ENCODE data around the gene RAB36. TPM values are rescaled to one million over a fixed set of nuclear protein-coding genes. Genes with fewer than 3 reads are reported as not detected.

RAB36 gene
- total RNA-seq, 1 donor from 2014 or later, result 2.2 TPM

DNA sequence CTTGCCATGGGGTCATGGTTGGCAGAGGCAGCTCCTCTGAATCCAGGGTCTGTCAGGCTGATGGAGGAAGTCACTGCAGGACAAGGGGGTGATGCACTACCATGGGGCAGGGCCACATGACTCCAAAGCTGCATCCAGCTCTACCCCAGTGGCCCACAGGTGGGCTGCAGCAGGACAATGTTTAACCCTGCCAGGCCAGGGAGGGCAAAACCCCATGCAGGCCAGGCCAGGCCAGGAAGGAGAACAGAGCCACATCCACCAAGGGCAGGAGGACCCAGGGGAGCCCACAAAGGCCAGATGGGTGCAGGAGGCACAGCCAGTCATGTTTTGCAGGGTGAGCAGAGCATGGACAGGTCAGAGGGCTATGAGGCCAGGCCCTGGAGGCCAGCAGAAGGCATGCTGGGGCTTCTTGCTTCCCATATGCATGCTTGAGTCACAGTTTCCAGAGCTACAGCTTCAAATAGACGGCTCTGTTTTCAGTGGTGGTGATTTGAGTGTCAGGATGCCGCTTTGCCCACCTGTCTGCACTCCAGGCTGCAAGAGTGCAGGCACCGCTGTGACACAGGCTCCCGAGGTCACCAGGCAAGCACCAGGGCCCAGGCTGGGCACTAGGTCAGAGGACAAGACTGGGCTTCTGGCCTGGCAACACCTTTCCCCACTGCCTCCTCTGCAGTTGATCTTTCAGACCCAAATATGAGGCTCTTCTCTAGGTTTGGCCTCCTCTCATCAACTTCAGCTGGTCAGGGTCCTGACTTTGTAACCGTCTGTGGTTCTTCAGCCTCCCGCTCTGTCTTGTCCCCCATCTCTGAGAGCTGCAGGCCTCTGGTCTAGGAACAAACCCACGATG, 26.4 kb upstream of the RAB36 start:
- TF ChIP-seq, protein P1, sequence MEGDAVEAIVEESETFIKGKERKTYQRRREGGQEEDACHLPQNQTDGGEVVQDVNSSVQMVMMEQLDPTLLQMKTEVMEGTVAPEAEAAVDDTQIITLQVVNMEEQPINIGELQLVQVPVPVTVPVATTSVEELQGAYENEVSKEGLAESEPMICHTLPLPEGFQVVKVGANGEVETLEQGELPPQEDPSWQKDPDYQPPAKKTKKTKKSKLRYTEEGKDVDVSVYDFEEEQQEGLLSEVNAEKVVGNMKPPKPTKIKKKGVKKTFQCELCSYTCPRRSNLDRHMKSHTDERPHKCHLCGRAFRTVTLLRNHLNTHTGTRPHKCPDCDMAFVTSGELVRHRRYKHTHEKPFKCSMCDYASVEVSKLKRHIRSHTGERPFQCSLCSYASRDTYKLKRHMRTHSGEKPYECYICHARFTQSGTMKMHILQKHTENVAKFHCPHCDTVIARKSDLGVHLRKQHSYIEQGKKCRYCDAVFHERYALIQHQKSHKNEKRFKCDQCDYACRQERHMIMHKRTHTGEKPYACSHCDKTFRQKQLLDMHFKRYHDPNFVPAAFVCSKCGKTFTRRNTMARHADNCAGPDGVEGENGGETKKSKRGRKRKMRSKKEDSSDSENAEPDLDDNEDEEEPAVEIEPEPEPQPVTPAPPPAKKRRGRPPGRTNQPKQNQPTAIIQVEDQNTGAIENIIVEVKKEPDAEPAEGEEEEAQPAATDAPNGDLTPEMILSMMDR (IDR thresholded peaks at IDR 0.05; ENCODE audit: unreplicated experiment), result no peak
- Mint-ChIP-seq H3K4me1 (ENCODE audit: unreplicated experiment) (peaks cover 13% of the 10 kb centered on the region), H3K9me3 (ENCODE audit: unreplicated experiment) (no peaks in the 10 kb centered on the region), H3K27ac (ENCODE audit: unreplicated experiment) (peak overlapping the region; percentile 70), H3K36me3 (ENCODE audit: low read depth, unreplicated experiment) (no peaks in the 10 kb centered on the region), H3K4me3 (ENCODE audit: unreplicated experiment) (no peak overlapping the region), H3K27me3 (ENCODE audit: unreplicated experiment) (peaks cover 8% of the 10 kb centered on the region)
- no peak for DNase-seq (ENCODE audit: low spot score)

DNA sequence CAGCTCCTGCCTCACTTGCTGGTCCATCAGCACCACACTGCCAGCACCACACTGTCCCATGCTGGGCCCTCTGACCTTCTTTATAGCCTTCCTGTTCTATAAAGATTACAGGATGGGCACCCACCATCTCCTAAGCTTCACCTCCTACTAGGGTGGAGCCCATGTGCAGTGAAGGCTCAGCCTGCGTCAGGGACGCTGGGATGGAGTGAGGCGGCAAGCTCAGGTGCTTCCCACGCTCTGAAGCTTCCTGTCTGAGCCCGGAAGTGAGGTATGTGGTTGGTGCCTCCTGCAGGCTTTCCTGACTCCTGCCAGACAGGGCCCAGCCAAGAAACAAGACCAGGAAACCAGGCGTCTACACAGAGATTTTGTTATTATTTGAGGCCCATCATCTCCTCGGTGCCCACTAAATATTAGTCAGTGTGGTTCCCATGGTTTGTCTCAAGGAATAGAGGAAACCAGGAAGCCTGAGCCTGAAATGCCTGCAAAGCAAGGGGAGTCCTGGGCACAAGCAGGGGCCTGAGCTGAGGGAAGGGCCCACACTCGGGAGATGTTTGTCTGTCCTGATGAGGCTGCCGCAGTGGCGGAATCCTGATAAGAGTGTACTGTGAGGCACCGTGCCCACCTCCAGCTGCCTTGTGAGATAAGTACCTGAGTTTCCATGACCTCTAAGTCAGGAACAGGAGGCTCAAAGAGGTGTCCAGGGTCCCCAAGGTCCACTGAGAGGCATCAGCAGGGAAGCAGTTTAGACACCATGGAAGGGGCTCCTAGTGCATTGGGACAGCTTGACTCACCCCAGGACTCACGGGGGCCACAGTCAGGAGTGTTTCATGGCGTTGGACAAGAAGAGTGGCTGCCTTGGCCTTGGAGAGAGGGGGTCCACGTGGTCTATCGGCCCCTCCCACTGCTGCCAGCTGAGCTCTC, 25.5 kb upstream of the RAB36 start:
- no peak for DNase-seq (ENCODE audit: low spot score)
- Mint-ChIP-seq H3K36me3 (ENCODE audit: low read depth, unreplicated experiment) (no peaks in the 10 kb centered on the region), H3K9me3 (ENCODE audit: unreplicated experiment) (no peaks in the 10 kb centered on the region), H3K27me3 (ENCODE audit: unreplicated experiment) (peaks cover 8% of the 10 kb centered on the region), H3K4me3 (ENCODE audit: unreplicated experiment) (no peak overlapping the region), H3K4me1 (ENCODE audit: unreplicated experiment) (peaks cover 10% of the 10 kb centered on the region), H3K27ac (ENCODE audit: unreplicated experiment) (peak overlapping the region; percentile 70)
- TF ChIP-seq, protein P1 (IDR thresholded peaks at IDR 0.05; ENCODE audit: unreplicated experiment), result no peak

DNA sequence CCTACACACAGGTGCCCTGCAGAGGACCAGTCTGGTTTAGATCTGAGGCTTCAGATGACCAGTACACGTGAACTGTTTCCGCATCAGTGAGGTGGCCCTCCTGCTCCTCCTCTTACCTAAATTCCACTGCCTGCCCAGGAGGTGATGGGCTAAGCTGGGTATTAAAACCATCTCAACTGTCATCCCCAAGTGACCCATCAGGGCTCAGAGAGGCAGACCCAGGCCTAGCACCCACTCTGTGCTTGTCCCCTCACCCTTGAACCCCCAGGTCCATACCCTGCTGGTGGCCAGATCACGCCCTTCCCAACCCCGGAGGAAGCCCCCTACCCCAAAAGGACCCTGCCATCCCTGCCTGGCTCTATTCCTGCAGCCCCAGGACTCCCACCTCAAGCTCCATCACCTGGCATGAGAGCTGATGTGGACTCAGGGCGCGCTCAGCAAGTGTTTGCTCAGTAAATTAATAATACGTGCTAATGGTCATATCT, 24.8 kb upstream of the RAB36 start:
- Mint-ChIP-seq H3K4me3 (ENCODE audit: unreplicated experiment) (no peak overlapping the region), H3K9me3 (ENCODE audit: unreplicated experiment) (no peaks in the 10 kb centered on the region), H3K27ac (ENCODE audit: unreplicated experiment) (no peak overlapping the region), H3K27me3 (ENCODE audit: unreplicated experiment) (peaks cover 8% of the 10 kb centered on the region), H3K36me3 (ENCODE audit: low read depth, unreplicated experiment) (no peaks in the 10 kb centered on the region), H3K4me1 (ENCODE audit: unreplicated experiment) (peaks cover 10% of the 10 kb centered on the region)
- TF ChIP-seq, protein P1 (IDR thresholded peaks at IDR 0.05; ENCODE audit: unreplicated experiment), result no peak
- DNase-seq (ENCODE audit: low spot score), result no peak

DNA sequence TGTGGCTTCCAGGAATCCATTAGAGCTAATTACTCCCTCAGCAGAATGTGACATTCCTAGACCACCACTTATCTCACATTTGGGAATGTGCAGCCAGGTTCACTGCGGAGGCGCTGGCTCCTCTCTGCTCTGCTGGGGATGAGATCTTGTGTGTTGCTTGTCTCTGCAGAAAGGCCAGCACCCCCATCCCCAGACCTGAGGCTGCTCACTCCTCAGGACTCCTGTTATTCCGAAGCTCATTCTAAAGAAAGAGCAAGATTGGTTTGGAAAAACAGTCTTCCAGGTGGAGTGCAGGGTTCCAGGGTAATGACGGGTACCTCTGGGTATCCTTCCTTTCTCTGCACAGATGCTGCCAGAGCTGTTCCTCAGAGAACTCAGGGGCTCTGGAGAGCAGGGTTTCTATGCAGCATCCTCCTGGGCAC, 24.3 kb upstream of the RAB36 start:
- Mint-ChIP-seq H3K9me3 (ENCODE audit: unreplicated experiment) (no peaks in the 10 kb centered on the region), H3K4me3 (ENCODE audit: unreplicated experiment) (no peak overlapping the region), H3K27ac (ENCODE audit: unreplicated experiment) (no peak overlapping the region), H3K36me3 (ENCODE audit: low read depth, unreplicated experiment) (no peaks in the 10 kb centered on the region), H3K4me1 (ENCODE audit: unreplicated experiment) (peaks cover 10% of the 10 kb centered on the region), H3K27me3 (ENCODE audit: unreplicated experiment) (peaks cover 11% of the 10 kb centered on the region)
- TF ChIP-seq, protein P1 (IDR thresholded peaks at IDR 0.05; ENCODE audit: unreplicated experiment), result no peak
- DNase-seq (ENCODE audit: low spot score), result no peak

Data from endothelial cell (in vitro differentiated cells).